ENCODE measurements around the gene KDM6B.

The KDM6B gene

GRCh38 chr17:7880076-7880868 lies 46.3 kb downstream of the KDM6B start:
- no peak for DNase-seq (ENCODE audit: low read depth, low spot score)

GRCh38 chr17:7881276-7882054 lies 47.4 kb downstream of the KDM6B start:
- no peak for DNase-seq (ENCODE audit: low read depth, low spot score)

GRCh38 chr17:7882068-7882467 lies 48.1 kb downstream of the KDM6B start:
- DNase-seq (ENCODE audit: low read depth, low spot score): no peak

GRCh38 chr17:7882629-7883028 lies 48.6 kb downstream of the KDM6B start:
- DNase-seq (ENCODE audit: low read depth, low spot score): no peak
